ENCODE data around the gene PFDN1. TPM values are rescaled to one million over a fixed set of nuclear protein-coding genes. Genes with fewer than 3 reads are reported as not detected.

The PFDN1 gene
- polyA plus RNA-seq, 1 donor (not counting 4 experiments of a cell fraction or from before 2014, with no cell fraction given) = 79.0 TPM

DNA sequence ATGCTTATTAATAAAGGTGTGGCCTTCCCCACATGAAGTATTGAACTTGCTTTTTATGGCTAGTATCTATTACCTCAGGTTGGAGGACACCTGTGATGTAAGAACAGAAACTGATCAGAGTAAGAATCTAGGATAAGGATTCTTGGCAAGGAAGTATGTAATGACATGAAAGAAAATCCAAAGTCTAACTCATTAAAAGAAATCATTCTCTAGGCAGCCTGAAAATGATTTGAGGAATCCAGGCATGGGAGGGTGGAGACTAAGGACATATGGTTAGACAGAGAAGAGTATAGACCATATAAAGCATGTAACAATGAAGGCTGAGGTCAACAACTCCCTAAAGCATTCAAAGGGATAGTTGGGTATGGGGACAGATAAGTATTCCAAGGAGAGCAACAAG is 32.9 kb downstream of the PFDN1 start:
- no peak overlapping the region for H3K4me3 ChIP-seq (ENCODE audit: control insufficient read depth in 2 of 3, extremely low read depth in 1 of 3, insufficient read depth in 2 of 3, low read depth in 1 of 3, low read length in 3 of 3)
- no peak overlapping the region for H3K27ac ChIP-seq (ENCODE audit: control insufficient read depth, insufficient read depth, low read length)
- dilution Hi-C loops (cut with MboI; ENCODE audit: extremely low pct_ligation_motif_present, low sequenced_read_pairs) = no loop called here
- no peak overlapping the region for H2AFZ ChIP-seq (ENCODE audit: control insufficient read depth, low read length)
- H3K4me1 ChIP-seq (ENCODE audit: control insufficient read depth, extremely low read depth, insufficient read depth, low read length) = no peaks in the 10 kb centered on the region
- no peak overlapping the region for H3K4me2 ChIP-seq (ENCODE audit: control insufficient read depth, extremely low read depth, insufficient read depth, low read depth, low read length)
- no peaks in the 10 kb centered on the region for H3K27me3 ChIP-seq (ENCODE audit: control insufficient read depth, extremely low read depth, insufficient read depth, low read length)
- no peak for FAIRE-seq
- DNase-seq (ENCODE audit: low read depth, low spot score) = no peak
- no peak overlapping the region for H3K9ac ChIP-seq (ENCODE audit: control insufficient read depth, extremely low read depth, insufficient read depth, low read length)
- H3K9me1 ChIP-seq (ENCODE audit: control insufficient read depth, extremely low read depth, insufficient read depth, low read length) = no peaks in the 10 kb centered on the region
- H4K20me1 ChIP-seq (ENCODE audit: control insufficient read depth, extremely low read depth, insufficient read depth, low read length) = no peaks in the 10 kb centered on the region
- H3K79me2 ChIP-seq (ENCODE audit: control insufficient read depth, insufficient read depth, low read length) = peaks cover 21% of the 10 kb centered on the region
- H3K9me3 ChIP-seq (ENCODE audit: control insufficient read depth, low read depth, low read length) = no peaks in the 10 kb centered on the region
- TF ChIP-seq, protein P1, sequence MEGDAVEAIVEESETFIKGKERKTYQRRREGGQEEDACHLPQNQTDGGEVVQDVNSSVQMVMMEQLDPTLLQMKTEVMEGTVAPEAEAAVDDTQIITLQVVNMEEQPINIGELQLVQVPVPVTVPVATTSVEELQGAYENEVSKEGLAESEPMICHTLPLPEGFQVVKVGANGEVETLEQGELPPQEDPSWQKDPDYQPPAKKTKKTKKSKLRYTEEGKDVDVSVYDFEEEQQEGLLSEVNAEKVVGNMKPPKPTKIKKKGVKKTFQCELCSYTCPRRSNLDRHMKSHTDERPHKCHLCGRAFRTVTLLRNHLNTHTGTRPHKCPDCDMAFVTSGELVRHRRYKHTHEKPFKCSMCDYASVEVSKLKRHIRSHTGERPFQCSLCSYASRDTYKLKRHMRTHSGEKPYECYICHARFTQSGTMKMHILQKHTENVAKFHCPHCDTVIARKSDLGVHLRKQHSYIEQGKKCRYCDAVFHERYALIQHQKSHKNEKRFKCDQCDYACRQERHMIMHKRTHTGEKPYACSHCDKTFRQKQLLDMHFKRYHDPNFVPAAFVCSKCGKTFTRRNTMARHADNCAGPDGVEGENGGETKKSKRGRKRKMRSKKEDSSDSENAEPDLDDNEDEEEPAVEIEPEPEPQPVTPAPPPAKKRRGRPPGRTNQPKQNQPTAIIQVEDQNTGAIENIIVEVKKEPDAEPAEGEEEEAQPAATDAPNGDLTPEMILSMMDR (optimal IDR thresholded peaks at IDR 0.05 in 1 of 3, IDR thresholded peaks at IDR 0.05 in 1 of 3, conservative IDR thresholded peaks at IDR 0.05 in 1 of 3; ENCODE audit: extremely low read depth in 1 of 3, insufficient read depth in 2 of 3, low read length in 3 of 3) = no peak
- no peak for TF ChIP-seq EZH2 (IDR thresholded peaks at IDR 0.05; ENCODE audit: low read length)
- no peaks in the 10 kb centered on the region for H3K36me3 ChIP-seq (ENCODE audit: control insufficient read depth in 2 of 2, extremely low read depth in 1 of 2, insufficient read depth in 2 of 2, low read length in 2 of 2)

DNA sequence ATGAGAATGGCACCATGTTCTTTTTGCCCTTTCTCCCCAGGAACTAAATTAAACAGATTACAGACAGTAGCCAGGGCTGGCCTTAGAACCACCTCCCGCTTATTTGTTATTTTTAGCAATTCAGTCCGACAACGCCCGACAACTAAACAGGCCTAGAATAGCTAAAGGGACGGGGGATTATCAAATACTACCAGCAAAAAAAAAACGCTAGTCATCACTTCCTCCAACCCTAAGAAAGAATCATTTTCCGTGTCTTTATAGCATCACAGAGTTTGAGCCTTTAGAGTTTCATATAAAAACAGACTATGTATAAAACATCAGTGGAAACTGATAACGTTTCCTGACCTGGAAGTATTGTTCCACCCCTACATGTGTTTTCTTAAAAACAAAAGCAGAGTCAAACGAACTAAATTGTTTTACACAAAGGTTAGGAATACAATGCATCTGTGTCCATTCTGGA is 35.3 kb downstream of the PFDN1 start:
- H3K9me1 ChIP-seq (ENCODE audit: control insufficient read depth, extremely low read depth, insufficient read depth, low read length) = no peaks in the 10 kb centered on the region
- H2AFZ ChIP-seq (ENCODE audit: control insufficient read depth, low read length) = no peak overlapping the region
- dilution Hi-C loops (cut with MboI; ENCODE audit: extremely low pct_ligation_motif_present, low sequenced_read_pairs) = loop anchor here (10.0 kb wide), 1 partner anchor 47 kb away; no protein-coding TSS in a partner anchor
- no peaks in the 10 kb centered on the region for H3K27me3 ChIP-seq (ENCODE audit: control insufficient read depth, extremely low read depth, insufficient read depth, low read length)
- TF ChIP-seq, protein P1 (optimal IDR thresholded peaks at IDR 0.05 in 1 of 3, IDR thresholded peaks at IDR 0.05 in 1 of 3, conservative IDR thresholded peaks at IDR 0.05 in 1 of 3; ENCODE audit: extremely low read depth in 1 of 3, insufficient read depth in 2 of 3, low read length in 3 of 3) = no peak
- no peak for TF ChIP-seq EZH2 (IDR thresholded peaks at IDR 0.05; ENCODE audit: low read length)
- FAIRE-seq (no peak), DNase-seq (ENCODE audit: low read depth, low spot score) (no peak)
- no peak overlapping the region for H3K4me2 ChIP-seq (ENCODE audit: control insufficient read depth, extremely low read depth, insufficient read depth, low read depth, low read length)
- H3K9me3 ChIP-seq (ENCODE audit: control insufficient read depth, low read depth, low read length) = no peaks in the 10 kb centered on the region
- H4K20me1 ChIP-seq (ENCODE audit: control insufficient read depth, extremely low read depth, insufficient read depth, low read length) = no peaks in the 10 kb centered on the region
- H3K79me2 ChIP-seq (ENCODE audit: control insufficient read depth, insufficient read depth, low read length) = peaks cover 22% of the 10 kb centered on the region
- no peak overlapping the region for H3K9ac ChIP-seq (ENCODE audit: control insufficient read depth, extremely low read depth, insufficient read depth, low read length)
- no peak overlapping the region for H3K27ac ChIP-seq (ENCODE audit: control insufficient read depth, insufficient read depth, low read length)
- no peaks in the 10 kb centered on the region for H3K36me3 ChIP-seq (ENCODE audit: control insufficient read depth in 2 of 2, extremely low read depth in 1 of 2, insufficient read depth in 2 of 2, low read length in 2 of 2)
- no peaks in the 10 kb centered on the region for H3K4me1 ChIP-seq (ENCODE audit: control insufficient read depth, extremely low read depth, insufficient read depth, low read length)
- no peak overlapping the region for H3K4me3 ChIP-seq (ENCODE audit: control insufficient read depth in 2 of 3, extremely low read depth in 1 of 3, insufficient read depth in 2 of 3, low read depth in 1 of 3, low read length in 3 of 3)

Measured in keratinocyte (primary cell).